ENCODE data around the gene SAMD1.

- TF ChIP-seq POLR2AphosphoS5 (IDR thresholded peaks at IDR 0.05; ENCODE audit: low read depth, low read length) (no peak), POLR2A (IDR thresholded peaks at IDR 0.05; ENCODE audit: low read depth, low read length) (no peak), TAF1 (IDR thresholded peaks at IDR 0.05; ENCODE audit: low read depth, low read length) (no peak), SPI1 (IDR thresholded peaks at IDR 0.05; ENCODE audit: low read depth, low read length) (no peak)
Observed at GRCh38 chr19:14052470-14052869, 38.1 kb downstream of the SAMD1 start.

All from GM12891 (cell line).